HG03045 (cell line): ENCODE results near the gene DMRTC2.

ENCODE experiments used
- ATAC-seq: cut with Tn5 transposase; IDR thresholded peaks from one replicate; pipeline ENCODE4 v1.9.1; 2021; ENCODE audit warnings: mild to moderate bottlenecking, moderate library complexity; ENCODE audit not compliant: unreplicated experiment

DMRTC2 gene

DNA sequence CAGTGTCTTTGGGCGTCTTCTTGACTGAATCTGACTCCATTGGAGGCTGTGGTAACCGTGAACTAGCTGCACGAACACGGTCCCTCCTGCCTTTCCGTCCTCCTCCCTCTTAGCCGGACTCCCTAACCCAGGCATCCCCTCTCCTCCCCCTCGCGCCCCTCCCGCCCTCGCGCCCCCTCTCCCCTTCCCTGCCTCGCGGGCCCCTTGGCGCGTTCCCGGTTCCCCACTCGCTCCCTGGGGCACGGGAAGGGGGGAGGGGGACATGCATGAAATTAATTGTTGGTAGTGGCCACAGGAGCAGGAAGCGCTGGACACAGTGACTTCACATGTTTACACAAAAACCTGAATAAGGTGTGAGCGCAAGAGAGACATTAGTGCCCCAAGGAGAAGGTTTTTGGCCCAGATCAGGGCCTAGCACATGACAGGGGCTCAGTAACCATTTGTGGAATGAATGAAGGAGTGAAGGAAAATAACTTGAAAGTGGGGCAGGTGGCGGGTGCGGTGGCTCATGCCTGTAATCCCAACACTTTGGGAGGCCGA lies 279 bp downstream of the DMRTC2 start:
- no peak for ATAC-seq

DNA sequence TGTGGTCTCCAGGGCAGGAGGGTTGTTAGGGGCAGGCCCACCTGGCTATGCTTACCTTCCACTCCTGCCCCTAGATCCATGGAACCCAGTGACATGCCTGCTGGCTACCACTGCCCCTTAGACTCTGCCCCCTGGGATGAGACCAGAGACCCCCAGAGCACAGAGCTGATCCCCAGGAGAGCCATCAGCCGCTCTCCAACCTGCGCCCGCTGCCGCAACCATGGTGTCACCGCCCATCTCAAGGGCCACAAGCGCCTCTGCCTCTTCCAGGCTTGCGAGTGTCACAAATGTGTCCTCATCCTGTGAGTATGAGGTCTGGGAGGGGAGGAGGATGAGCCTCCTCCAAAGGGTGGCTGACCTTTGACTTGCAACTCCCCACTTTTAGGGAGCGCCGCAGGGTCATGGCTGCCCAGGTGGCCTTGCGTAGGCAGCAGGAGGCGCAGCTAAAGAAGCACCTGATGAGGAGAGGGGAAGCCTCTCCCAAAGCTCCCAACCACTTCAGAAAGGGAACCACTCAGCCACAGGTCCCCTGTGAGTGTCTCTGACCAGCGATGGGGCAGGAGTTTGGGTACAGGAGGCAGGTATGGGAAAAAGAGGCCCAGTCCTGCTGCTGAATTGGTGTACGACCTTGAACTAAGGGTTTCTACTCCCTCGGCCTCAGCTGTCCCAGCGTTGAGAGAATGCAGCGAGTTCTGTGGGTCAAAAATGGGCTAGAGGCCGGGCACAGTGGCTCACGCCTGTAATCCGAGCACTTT lies 2.7 kb downstream of the DMRTC2 start:
- ATAC-seq: no peak

GRCh38 chr19:41848666-41849065 lies 3.8 kb downstream of the DMRTC2 start:
- no peak for ATAC-seq

- no peak for ATAC-seq
Measured at GRCh38 chr19:41849067-41849466, 4.2 kb downstream of the DMRTC2 start.

- no peak for ATAC-seq
Measured at GRCh38 chr19:41850381-41850780, 5.5 kb downstream of the DMRTC2 start.

GRCh38 chr19:41851456-41851855 lies 6.6 kb downstream of the DMRTC2 start:
- no peak for ATAC-seq

DNA sequence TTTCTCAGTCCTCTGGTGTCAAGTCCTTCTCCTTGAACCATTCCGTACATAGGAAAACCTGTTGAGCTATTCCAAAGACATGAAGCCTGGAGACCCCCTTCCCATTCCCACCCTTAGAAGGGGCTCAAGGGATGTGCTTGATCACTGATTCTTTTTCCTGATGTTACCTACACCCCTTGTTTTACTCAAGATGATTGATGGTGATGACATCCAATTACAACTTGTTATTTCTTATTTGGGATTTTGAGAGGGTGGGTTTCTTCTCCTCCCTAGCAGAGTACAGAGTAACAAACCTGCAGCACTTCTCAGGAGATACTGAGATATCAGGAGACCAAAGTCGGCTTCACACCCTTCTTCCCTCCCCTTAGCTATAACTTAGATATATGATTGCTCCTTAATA lies 8.5 kb downstream of the DMRTC2 start:
- ATAC-seq: no peak

GRCh38 chr19:41853768-41854167 lies 8.9 kb downstream of the DMRTC2 start:
- ATAC-seq: no peak

- no peak for ATAC-seq
Measured at GRCh38 chr19:41859213-41859617, 14.4 kb downstream of the DMRTC2 start.

- ATAC-seq: peak; percentile 73
Measured at GRCh38 chr19:41859618-41860418, 15.0 kb downstream of the DMRTC2 start, which contains the start of gene RPS19. RPS19 (plus strand) TSS chr19:41860255; CDS start chr19:41860775, 520 bp downstream.

DNA sequence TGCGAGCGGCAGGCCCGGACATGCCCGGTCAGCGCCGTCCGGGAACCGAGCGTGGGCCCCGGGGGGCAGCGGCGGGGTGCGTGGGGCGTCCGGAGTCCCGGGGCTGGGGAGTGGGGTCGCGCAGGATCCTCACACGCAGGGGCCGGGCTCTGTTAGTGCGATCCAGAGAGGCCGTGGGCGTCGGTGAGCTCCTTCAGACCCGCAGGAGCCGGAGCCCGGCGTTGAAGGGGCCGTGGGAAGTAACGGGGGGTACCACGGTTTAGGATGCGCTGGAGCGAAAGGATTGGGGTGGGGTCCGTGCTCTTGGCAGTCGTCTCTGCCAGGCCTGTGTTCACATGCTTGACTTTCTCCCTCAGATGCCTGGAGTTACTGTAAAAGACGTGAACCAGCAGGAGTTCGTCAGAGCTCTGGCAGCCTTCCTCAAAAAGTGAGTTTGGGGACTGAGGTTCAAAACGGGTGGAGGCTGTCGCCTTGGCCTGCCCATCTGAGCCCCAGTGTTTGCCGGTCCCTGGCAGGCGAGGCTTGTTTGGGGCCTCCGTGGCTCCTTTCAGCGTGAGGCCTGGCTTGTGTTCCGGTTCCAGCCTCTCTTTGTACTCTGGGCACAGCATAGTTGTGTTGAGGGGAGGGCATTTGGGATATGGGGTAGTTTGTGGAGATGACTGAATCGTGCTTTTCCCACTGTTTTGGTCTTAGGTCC lies 15.7 kb downstream of the DMRTC2 start:
- ATAC-seq: peak; percentile 3

DNA sequence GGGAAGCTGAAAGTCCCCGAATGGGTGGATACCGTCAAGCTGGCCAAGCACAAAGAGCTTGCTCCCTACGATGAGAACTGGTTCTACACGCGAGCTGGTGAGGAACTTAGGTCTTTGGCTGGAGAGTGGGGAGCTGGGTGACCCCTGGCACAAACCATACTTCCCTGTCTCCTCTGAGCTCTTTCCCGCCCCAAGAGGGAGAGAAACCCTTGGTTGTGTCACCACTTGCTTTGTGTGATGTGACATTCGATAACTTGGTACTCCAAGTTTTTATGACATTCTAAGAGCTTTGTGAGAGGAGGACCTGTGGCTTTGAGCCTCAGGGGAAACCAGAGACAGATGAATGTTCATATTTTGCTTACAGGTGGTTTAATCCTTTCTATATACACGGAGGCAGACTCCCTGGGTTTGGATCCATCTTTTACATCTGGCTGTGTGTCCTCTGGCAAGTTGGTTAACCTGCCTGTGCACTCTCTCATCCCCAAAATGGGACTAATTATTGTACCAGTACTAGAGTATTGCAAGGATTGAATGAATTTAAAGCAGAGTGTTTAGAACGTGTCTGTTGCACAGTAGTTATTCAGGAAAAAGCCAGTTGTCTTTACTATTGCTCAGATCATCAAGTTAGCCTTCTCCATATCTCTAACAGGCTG lies 16.4 kb downstream of the DMRTC2 start:
- no peak for ATAC-seq

DNA sequence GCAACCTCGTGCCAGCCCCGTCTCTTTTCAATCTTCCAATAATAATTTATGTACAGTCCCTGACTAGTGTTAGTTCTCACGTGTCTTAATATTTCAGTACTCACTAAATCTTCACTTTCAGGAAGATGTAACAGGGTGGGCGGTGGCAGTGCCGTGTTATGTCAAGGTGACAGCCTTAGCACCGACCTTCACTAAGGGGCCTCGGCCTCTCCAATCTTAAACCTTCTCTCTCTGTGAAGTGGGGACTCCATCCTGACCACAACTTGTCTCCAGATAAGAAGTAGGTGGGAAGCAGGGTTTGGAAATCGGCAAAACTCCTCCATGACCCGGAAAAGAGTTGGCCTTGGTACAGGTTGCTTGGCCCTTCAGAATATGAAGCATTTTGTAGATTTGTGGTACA lies 17.0 kb downstream of the DMRTC2 start:
- ATAC-seq: no peak

GRCh38 chr19:41862445-41862986 lies 17.7 kb downstream of the DMRTC2 start:
- ATAC-seq: no peak

- no peak for ATAC-seq
Measured at GRCh38 chr19:41863209-41863931, 18.5 kb downstream of the DMRTC2 start.

GRCh38 chr19:41864374-41864773 lies 19.5 kb downstream of the DMRTC2 start:
- no peak for ATAC-seq

GRCh38 chr19:41866284-41866683 lies 21.4 kb downstream of the DMRTC2 start:
- no peak for ATAC-seq

DNA sequence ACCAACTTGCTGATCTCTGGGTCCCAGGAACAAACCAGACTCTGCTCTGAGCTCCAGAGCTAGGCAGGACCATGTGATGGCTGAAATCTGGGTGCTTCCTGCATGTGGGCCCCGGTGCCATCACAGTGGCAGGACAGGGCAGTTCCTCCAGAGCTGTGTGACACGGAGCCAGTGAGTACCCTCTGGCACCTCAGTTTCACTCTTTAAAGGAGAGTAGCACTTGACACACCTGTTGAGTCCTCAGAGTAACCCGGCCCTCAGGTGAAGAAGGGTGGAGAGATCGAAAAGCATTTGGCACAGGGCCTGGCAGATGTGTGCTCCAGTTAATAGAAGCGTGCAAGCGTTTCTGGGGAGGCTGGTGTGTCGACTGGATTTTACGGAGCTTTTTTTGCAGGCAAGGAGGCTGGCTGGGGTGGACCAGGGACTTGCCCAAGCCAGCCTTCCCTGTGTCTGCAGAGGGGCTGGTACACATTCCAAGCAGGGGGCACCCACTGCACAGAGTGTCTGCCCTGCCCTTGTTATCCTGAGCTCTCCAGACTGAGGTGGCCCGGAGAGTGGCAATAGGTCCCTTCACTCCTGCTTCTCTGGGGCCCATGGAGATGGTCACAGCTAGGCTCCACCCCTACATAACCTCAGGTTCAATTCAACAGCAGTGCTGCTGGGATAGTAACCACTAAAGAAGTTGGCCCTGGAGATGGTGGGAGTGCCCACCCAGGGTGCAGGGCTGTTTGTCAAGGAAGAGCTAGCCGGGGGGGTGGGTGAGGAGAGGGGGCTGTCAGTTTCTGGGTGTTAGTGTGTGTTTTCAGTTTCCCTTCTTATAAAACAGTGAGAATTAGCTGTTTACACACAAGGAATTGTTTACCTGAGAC lies 23.5 kb downstream of the DMRTC2 start:
- ATAC-seq: no peak

DNA sequence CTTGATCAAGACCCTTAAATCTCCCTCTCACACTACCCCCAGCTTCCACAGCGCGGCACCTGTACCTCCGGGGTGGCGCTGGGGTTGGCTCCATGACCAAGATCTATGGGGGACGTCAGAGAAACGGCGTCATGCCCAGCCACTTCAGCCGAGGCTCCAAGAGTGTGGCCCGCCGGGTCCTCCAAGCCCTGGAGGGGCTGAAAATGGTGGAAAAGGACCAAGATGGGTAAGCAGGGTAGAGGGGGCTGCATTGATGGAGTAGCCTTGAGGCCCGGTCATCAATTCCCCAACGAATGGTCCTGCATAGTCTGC lies 24.1 kb downstream of the DMRTC2 start:
- no peak for ATAC-seq
